ENCODE results near the gene CDK17.

DNA sequence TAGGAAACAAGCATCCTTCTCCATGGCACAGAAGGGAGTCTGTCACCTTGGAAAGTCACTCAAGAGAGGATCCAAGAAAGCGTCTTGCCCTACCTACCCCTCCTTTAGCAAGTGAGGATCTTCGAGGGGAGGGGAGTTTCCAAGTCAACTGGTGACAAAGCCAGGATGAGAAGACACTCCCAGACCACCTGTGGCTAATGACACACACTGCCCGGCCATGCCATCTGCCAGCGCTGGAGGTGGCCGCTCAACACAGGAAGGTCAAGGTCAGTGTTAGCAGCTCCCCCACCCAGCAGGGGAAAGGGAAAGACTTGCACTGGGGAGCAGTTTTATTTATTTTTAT, 164.8 kb downstream of the CDK17 start:
- TF ChIP-seq, protein P1, sequence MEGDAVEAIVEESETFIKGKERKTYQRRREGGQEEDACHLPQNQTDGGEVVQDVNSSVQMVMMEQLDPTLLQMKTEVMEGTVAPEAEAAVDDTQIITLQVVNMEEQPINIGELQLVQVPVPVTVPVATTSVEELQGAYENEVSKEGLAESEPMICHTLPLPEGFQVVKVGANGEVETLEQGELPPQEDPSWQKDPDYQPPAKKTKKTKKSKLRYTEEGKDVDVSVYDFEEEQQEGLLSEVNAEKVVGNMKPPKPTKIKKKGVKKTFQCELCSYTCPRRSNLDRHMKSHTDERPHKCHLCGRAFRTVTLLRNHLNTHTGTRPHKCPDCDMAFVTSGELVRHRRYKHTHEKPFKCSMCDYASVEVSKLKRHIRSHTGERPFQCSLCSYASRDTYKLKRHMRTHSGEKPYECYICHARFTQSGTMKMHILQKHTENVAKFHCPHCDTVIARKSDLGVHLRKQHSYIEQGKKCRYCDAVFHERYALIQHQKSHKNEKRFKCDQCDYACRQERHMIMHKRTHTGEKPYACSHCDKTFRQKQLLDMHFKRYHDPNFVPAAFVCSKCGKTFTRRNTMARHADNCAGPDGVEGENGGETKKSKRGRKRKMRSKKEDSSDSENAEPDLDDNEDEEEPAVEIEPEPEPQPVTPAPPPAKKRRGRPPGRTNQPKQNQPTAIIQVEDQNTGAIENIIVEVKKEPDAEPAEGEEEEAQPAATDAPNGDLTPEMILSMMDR (IDR thresholded peaks at IDR 0.05): no peak
- no peak for TF ChIP-seq FOSL2 (IDR thresholded peaks at IDR 0.05; ENCODE audit: borderline replicate concordance, low read depth)
